HG03571 (cell line): ENCODE measurements around the gene SETD6.

Experiments used
- ATAC-seq: cut with Tn5 transposase; IDR thresholded peaks from one replicate; pipeline ENCODE4 v1.9.1; 2021; ENCODE audit not compliant: unreplicated experiment

The SETD6 gene

GRCh38 chr16:58507195-58507962 is 7.9 kb upstream of the SETD6 start:
- ATAC-seq = no peak

- ATAC-seq = no peak
Observed at GRCh38 chr16:58507963-58508670, 7.2 kb upstream of the SETD6 start.

- ATAC-seq = no peak
Observed at GRCh38 chr16:58508671-58509251, 6.6 kb upstream of the SETD6 start.

GRCh38 chr16:58509256-58510096 is 5.8 kb upstream of the SETD6 start:
- ATAC-seq = no peak

- no peak for ATAC-seq
Observed at GRCh38 chr16:58510097-58510775, 5.1 kb upstream of the SETD6 start.

- no peak for ATAC-seq
Observed at GRCh38 chr16:58510776-58511628, 4.3 kb upstream of the SETD6 start.

GRCh38 chr16:58511933-58512815 is 3.1 kb upstream of the SETD6 start:
- ATAC-seq = no peak

GRCh38 chr16:58513874-58514273 is 1.4 kb upstream of the SETD6 start:
- no peak for ATAC-seq

- ATAC-seq = peak; percentile 23
Observed at GRCh38 chr16:58515871-58516767, 802 bp downstream of the SETD6 start.

GRCh38 chr16:58516768-58517107 is 1.4 kb downstream of the SETD6 start:
- ATAC-seq = no peak

- peak; percentile 39 for ATAC-seq
Observed at GRCh38 chr16:58518083-58518979, 3.0 kb downstream of the SETD6 start.

GRCh38 chr16:58518980-58519368 is 3.7 kb downstream of the SETD6 start:
- ATAC-seq = no peak

- ATAC-seq = no peak
Observed at GRCh38 chr16:58519707-58520106, 4.4 kb downstream of the SETD6 start.

- ATAC-seq = no peak
Observed at GRCh38 chr16:58530179-58530578, 14.9 kb downstream of the SETD6 start.

GRCh38 chr16:58532414-58532813 is 17.1 kb downstream of the SETD6 start:
- no peak for ATAC-seq

- no peak for ATAC-seq
Observed at GRCh38 chr16:58533751-58534470, 18.6 kb downstream of the SETD6 start.
